Hypothalamus (tissue), 51 donors: ENCODE data around the gene BCL2.
A peak's percentile ranks its signal among the peaks of the same experiment; 100 is the strongest.

ENCODE experiments used
- DNase-seq, 51 donors: peaks; one replicate each; lab custom pipeline; 2025; lab: John Stamatoyannopoulos, UW

The BCL2 gene

DNA sequence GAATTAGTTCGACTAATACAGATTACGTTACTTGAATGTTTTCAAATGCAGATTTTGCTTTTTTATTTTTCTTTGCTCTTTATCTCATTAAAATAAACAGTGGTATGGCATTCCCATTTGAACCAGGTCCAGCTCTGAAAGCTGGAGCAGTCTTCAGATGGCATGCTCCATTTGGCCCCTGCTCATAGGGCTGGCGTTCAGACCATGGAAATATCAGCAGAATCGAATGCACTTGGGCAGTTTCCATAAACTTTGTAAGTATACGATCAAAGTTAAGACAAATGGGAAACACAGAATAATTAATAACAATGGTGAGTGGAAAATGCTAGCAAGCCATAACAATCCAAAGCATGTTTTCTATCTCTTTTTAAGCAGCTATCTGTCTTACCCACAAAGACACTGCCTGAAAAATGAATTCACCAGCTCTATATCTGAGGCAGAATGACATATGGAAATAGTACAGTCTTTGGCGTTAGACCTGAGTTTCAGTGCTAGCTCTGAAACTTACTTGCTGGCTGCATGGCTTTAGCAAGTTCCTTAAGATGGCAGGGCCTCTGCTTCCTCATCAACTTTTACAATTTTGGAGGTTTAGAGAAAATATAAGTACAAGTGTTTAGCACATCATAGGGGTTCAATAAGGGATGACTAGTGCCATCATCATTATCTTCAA is 131.6 kb downstream of the BCL2 start:
- no peak for DNase-seq

DNA sequence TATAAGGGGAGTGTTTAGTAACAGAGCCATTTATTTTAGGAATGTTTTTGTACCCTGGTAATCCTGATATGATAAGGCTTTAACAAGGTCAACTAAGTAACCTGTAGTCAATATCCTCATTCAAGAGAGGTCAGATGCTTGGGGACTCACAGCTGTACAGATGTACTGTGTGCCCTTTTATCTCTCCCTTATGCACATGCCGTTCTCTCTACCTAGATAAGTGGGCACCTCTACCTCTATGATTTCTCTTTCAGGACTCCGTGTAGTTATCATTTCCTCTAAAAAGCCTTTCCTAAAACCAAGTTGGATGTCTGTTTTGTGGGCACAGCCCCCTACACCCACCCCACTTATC is 132.4 kb downstream of the BCL2 start:
- no peak for DNase-seq

DNA sequence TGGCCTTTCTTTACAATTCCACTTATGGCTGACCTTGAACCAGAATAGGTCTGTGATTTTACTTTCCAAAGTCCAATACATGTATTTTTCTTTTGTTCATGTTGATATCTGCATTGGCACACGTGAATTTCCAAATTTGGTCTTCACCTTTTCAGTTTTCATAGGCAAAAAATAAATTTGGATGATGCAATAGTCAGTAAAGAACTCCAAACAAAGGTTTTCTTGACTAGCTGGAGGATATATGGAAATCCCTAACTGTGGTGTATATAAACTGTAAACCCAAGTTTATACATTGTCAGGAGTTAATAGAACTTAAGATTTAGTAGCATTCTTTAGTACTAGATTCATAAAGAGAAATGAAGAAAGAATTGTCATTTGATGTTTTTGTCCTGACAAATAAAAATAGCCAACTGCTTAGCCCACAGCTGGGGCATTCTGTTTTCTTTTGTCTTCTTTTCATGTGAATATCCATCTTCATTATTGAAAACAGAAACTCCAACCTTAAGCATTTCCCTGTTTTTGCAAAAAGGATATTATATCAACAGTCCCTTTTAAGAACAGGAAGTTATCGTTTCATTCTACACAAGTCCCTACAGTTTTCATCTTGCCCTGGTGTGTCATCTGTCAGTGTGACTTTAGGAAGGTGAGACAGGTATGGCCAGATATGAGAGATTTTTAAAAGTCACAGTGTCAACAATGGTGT is 132.9 kb downstream of the BCL2 start:
- DNase-seq = no peak

DNA sequence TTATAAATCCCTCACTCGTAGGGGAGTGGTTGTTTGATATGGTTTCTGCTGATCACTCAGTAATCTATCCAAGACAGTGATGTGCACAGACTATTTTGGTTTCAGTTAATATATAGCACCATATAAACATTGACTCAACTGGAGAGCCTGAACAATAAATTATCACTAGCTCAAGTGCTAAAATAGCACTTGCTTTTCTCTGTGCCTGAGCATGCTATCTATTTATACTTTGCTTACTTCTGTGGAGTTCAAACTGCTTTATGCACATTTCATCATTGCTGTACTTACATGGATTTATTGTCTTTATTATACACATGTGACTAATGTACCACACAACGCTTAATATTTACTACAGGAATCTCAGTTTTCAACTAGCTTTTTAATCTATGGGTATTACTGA is 133.6 kb downstream of the BCL2 start:
- DNase-seq = no peak

DNA sequence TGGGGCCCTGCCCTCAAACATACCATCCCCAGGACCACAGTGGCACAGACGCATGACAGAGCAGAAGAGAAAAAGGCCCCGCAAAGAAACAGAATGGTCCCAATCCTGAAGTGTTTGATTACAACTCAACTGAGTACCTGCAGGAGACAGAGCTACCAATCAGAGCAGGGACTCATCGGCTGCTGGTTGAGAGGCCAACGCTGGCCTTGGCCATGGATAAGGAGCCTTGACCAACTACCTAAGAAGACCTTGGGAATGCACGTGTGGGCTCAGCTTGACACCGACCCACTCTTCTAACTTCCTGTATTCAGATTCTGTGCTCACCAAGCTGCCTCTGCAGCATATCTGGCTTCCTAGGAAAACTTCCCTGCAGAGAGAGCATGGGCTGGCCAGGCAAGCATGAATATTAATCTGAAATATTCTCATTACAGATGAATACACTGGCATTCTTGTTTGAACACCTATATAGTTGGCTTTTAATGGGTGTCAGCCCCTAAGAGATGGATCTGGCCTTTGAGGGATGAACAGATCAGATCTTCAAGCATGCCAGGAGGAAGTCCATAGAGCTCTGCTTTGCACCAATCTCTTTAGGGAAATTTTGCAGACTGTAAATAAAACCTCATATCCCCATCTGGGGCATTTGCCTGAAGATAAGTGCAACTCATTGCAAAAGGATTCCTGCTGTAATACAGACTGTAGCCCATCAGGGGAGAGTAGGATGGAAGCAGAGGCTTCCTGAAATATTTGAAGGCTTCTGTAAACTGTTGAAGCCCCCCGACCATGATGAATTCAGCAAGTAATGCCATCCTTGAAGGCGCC is 135.4 kb downstream of the BCL2 start:
- DNase-seq = no peak

DNA sequence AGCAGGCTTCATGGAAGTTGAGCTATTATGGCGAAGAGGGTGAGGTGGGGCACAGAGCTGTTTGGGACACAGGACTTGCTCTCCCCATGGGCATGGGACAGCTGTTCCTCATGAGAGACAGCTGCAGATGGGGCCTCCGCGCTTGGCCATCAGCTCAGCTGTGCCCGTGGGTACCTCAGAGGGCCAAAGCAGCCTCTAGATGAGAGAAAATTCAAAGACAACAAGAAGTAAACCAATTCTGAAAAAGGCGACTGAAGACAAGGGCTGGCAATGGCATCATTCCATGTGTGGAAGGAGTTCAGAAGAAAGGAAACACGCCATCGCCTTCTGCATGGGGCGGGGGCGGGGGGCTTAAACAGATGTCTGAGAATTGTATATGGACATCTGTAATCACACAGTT is 136.2 kb downstream of the BCL2 start:
- no peak for DNase-seq

DNA sequence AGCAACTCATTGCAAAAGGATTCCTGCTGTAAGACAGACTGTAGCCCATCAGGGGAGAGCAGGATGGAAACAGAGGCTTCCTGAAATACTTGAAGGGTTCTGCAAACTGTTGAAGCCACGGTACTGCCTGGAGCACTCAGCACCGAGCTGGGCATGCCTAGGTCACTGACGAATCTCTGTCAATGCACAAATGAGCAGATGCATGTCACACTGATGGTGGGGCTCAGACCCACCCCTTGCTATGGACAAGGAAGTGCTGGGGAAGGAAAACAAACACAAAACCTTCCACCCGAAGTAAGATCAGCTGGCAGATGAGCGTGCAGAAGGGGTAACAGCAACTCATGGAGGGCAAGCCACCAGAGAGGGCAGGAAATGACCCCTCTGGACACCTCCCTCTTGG is 136.7 kb downstream of the BCL2 start:
- DNase-seq = no peak

DNA sequence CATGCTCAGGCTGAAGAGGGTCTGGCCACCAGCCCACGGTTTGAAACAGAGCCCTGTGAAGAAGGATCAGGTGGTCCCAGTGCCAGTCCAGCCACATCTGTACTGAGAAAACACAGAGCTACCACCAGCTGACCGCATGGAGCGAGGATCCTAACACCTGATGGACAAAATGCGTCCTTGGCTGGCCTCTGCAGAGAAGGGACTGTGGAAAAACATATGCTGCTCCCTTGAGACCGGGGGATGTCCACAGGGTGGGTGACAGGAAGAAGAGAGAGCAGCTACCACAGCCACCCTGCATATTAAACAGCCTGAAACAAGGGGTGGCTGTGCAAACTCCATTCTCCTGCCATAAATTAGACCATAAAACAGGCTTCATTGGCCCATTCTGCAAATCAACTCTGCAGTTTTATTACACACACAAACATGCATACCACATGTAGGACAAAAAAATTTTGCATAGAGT is 137.2 kb downstream of the BCL2 start:
- DNase-seq = no peak

DNA sequence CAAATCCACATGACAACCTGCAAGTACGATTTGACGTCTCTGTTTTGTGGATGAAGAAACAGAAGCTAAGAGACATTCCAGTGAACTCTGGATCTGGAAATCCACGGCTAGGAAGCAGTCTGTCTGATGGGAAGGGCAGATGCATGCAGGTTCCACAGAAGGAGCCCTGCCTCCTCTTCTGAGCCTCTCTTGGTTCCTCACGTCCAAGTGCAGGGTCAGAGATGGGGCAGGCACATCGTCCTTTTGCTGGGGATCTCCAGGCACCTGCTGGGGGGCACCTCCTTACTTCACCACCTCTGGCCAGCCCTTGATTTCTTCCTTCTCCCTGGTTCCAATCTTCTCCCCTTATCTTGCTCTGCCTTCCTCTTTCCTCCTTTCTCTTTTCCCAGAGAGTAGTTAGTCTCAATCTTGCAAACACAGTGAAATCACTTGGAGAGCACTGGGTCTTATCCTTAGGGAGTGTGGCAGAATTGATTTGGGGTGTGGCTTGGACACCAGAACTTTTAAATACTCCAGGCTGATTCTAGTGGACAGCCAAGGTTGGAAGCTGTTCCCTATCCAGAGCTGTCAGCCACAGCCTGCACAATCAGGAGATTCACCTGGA is 137.8 kb downstream of the BCL2 start:
- DNase-seq = no peak

DNA sequence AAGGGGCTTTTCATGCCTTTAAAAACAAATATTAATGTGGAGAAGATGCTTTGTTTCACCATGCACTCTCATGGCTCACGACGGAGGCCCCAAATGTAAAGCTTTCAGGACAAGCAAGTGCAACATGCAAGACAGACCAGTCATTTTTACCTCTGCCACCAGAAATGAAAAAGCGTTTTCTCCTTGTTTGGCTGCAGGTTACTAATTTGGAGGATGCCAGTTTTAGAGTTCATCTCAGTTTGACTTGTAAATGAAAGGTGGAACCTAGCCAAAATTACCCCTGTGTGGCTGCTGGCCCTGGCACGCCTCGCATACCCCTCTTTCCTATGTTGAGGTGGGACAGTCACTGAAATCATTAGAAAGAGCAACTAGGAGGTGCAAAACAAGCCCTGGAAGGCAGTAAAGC is 138.6 kb downstream of the BCL2 start:
- DNase-seq = no peak

DNA sequence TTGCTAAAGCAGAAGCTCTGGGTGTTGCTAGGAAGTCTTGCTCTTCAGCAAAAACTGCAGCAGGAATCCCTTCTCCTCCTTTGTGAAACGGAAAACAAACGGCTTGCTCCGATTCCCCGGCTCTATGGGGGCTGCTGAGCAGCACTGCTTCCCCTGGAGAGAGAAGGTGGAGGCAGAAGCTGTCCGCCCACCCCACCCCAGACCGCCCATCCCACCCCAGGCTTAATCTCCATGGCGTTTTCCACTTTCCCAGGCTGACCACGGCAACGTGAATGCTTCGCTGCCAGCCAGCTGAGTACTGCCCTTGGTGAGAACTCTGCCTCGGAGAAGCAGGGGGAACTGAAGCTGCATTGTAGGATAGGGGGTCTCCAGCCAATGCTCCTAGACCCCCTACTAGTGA is 139.2 kb downstream of the BCL2 start:
- peak in 9 of 51 donors; percentile 5 to 56 (median 22) for DNase-seq

DNA sequence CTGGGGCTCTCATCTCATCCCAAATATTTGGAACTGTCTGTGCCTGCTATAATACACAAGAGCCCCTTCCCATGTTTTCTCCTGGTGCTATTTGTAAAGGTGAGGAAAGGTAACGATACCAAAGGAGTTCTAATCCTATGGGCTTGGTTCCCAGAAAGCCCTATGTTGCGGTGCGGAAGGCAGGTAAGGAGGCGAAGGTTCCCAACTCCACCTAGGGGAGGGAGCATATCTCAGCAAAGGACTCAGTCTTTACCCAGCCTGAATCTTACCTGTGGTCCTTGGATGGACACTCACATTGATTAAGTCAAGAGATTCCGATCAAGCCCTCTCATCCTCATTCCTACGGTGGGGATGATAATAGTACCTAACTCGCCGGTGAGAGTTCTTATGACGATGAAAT is 140.1 kb downstream of the BCL2 start:
- no peak for DNase-seq

DNA sequence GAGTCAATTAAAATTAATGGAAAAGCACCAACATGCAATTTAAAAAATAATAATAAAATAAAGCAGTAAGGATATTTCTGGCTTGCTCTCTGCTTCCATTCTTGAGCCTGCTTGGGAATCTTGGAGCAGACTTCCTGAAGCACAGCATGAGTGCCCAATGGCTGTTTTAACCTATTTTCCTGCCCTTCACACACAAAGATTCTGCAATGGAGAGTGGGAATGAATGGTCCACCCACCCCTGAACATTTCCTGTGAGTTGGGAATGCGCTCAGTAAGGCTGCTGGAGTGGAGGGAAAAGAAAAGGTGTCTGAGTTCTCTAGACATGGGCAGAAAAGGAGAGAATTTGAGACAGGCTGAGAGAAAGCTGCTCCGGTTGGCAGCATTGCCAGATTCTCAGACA is 140.6 kb downstream of the BCL2 start:
- DNase-seq = no peak

DNA sequence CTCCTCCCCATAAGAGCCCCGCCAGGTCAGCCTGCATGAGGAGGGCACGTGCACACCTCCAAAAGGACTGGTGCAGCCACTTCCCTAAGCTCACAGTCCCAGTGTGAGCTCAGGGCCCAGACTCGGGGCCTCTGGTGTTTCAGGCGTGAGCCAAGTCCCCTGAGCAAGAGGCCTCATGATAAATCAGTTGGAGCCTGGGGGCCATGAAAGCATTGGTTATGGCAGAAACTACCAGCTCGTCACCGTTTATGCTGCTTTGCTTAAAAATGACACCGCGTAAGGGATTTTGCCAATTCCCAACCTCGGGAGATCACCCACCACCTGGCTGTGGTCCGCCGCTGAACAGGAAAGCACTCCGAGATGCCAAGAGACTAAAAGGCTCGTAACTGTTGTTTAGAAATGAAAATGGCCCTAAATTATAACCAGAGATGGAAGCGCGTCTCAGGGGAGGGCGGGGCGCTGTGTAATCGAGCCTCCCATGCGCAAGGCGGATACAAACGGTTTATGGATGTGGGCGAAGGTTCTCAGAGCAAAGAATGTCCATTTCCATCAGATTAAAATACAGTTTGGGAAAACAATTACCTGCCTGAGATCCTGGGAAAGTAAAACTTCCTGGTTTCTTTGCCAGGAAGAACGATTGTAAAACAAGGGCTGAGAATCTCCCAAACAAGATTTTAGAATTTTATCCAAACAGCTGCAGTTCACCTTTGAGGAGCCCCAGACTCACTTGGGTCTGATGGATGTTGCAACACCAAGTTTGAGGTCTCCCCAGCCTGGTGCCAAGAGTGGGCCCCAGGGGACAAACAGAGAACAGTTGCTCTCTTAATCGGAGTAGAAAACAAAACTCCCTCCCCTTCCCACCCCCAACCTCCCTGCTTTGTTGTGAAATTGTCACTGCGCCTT is 141.4 kb downstream of the BCL2 start:
- peak in 2 of 51 donors; percentile 28 to 34 for DNase-seq

DNA sequence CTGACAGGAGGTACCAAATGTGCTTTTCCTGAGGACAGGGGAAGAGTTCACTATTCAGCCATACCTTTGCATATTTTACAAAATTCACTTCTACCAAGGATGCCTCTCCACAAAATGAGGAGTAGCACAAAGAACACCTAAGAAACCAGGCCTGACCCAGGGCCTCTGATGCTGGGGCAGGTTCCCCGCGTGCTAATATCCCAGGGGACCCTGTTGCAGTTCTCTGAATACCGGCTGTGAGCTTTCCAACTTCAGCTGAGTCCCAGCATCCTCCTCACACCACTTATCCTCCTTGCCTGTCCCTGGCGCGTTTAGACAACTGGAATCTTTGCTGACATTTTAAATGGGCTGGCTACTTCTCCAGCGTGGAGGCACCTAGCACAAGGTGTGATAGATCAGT is 142.3 kb downstream of the BCL2 start:
- DNase-seq = no peak

DNA sequence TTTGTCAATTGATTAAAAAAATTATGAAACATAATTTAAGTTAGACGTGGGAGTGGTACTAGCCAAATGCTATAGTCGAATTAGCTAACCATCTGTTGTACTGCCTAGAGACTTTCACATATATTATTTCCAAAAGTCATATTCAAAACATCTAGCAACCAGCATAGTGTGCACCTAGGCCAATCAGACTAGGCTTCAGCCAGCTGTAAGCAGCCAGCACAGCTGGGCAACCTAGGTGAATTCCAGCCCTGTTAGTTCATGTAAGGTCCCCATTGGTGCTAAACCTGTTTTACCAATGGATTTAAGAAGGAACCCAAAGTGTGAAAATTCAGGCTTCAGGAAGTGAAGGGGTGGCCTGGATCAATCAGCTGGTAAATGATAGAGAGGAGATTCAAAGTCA is 144.3 kb downstream of the BCL2 start:
- no peak for DNase-seq

DNA sequence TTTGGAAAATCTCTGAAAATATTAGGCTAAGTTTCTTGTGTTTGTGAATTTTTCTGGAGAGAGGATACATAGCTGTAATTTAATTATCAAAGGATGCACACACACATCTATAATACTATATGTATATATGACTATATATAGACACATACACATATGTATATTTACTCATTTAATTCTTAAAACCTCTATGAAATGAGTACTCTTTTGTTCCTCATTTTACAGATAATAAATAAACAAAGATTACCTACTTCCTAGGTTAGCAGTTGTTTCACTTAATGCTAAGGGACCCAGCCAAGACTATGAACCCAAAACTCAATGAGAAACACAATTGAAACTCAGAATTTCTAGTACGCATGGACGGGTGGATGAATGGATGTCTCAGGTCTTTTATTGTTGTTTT is 145.6 kb downstream of the BCL2 start:
- DNase-seq = no peak

DNA sequence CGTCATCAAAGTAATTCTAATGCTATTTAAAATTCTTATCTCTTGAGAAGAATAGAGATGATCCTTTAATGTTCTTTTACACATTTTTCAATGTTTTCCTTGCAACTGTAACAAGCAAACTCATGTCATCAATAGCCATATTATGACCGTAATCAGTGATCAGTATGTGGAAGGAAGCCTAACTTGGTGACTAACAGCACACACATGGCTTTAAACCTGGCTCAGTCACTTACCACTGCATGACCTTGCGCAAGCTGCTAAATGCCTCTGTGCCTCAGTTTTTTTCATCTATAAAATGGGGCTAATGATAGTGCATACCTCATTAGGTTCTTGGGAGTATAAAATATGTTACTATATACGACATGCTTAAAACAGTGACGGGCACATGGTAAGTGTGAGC is 149.7 kb downstream of the BCL2 start:
- no peak for DNase-seq

DNA sequence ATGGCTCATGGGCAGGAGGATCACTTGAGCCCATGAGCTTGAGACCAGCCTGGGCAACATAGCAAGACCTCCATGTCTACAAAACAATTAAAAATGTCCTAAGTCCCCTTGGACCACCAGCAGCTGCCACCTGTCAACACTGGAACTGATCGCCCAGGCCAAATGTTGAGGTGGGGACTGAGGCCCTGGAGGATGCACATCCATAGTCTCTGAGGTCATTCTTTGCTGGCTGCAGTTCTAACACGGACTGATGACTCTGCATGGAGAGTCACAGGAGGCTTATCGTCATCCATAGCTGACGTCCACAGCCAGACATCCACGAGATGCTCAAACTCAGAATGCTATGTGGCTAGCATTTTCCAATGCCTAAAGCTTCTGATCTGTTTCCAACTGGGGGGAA is 151.3 kb downstream of the BCL2 start:
- DNase-seq = no peak

DNA sequence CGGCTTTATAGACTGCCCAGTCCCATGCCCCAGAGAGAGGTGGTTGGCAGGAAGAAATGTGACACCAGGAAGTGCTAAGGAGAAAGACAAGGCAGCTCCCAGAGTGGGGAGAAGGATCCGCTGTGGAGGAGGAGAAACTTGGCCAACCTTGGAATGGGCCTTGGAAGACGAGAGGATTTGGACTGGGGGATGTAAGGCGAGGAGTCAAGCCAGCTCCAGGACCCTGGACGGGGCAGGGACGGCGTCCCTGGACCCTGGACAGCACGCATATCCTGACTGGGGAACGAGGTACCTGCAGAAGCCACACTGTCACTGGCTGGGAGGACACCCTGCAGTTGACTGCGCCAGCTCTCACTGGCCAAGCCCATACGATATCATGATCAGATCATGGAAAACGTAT is 153.4 kb downstream of the BCL2 start:
- DNase-seq = no peak
